NCI-H2196 treated with DMSO at 0.1 percent for 48 hours (cell line): ENCODE results near the gene PALD1.

Experiments
- DNase-seq: peaks from one replicate; lab custom pipeline; 2025; ENCODE audit not compliant: unreplicated experiment; lab: John Stamatoyannopoulos, UW

PALD1 gene

DNA sequence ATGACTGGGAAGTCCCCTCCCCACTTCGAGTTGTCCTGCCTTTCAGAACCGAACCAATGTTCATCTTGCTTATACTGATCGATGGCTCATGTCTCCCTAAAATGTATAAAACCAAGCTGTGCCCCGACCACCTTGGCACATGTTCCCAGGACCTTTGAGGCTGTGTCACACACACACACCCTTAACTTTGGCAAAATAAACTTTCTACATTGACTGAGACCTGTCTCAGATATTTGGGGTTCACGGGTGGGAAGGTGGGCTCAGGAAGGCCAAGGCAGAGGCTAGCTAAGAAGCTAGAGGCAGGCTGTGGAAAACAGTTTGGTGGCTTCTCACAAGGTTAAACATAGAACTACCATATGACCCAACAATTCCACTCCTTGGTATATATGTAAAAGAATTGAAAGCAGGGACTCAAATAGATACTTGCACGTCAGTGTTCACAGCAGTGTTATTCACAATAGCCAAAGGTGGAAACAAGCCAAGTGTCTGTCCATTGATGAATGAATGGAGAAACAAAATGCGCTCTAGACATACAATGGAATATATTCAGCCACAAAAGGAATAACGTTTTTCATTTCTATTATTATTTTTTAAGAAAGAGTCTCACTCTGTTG, 108.6 kb downstream of the PALD1 start:
- DNase-seq: no peak

DNA sequence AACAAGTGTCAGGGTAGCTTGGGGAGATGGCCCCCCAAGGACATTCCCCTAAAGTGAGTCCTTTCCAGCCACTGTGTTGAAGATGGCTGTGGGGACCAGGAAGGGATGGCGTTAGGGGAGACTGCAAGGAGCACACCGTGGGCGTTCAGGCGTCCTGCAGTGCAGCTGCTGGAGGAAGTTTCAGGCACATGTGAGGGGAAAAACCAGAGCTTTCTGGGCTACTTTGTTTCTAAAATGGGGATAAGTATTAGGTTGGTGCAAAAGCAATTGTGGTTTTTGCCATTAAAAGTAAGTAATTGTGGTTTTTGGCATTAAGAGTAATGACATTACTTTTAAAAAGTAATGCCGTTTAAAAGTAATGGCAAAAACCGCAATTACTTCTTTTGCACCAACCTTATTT, 109.7 kb downstream of the PALD1 start:
- no peak for DNase-seq

DNA sequence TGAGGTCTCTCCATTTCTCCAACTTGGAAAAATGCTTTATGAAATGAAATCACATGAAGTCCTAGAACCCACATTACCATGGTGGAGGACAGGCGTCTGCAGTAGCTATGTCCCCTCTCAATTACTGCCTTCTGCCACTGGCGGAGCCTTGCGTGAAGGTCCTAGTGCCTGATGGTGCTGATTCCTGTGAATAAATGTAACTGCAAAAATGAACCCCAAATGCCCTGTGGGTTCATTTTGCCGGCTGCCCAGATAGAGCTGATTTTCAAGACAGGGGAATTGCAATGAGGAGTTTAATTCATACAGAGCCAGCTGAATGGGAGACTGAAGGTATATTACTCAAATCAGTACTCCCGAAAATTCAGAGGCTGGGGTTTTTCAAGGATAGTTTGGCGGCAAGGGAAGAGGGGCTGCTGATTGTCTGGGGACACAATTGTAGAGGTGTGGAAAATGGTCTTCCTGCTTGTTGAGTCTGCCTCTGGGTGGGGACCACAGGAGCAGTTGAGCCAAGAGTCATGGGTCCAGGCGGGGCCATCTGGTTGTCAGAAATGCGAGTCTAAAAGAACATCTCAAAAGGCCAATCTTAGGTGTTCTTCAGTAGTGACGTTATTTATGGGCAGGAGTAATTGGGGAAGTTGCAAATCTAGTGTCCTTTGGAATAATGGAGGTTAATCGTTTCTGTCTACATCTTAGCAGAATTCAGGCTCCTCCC, 110.4 kb downstream of the PALD1 start:
- no peak for DNase-seq

DNA sequence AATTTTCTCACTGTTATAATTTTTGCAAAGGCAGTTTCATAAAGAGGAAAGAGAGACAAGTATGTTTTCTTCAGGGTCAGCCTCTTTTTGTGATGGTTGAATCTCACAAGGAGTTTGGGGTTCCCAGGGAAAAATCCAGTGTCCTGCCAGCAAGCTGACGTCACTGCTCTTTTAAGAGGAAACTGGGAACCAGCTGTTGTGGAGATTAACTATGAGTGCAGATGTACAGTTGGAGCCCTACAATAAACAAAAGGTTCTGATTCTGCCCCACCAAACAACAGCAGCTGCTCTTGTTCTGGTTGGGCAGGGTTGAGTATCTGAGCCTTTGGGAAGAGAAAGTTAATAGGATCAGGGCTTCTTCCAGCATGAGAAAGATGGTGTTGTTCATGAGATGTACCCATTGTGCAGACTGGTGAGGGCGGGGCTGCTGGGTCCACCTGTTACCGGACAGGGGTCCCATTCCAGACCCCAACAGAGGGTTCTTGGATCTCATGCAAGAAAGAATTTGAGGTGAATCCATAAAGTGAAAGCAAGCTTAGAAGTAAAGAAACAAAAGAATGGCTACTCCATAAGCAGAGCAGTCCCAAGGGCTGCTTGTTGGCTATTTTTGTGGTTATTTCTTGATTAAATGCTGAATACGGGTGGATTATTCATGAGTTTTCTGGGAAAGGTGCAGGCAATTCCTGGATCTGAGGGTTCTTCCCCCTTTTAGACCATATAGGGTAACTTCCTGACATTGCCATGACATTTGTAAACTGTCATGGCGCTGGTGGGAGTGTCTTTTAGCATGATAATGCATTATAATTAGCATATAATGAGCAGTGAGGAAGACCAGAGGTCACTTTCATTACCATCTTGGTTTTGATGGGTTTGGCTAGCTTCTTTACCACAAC, 111.4 kb downstream of the PALD1 start:
- DNase-seq: no peak

DNA sequence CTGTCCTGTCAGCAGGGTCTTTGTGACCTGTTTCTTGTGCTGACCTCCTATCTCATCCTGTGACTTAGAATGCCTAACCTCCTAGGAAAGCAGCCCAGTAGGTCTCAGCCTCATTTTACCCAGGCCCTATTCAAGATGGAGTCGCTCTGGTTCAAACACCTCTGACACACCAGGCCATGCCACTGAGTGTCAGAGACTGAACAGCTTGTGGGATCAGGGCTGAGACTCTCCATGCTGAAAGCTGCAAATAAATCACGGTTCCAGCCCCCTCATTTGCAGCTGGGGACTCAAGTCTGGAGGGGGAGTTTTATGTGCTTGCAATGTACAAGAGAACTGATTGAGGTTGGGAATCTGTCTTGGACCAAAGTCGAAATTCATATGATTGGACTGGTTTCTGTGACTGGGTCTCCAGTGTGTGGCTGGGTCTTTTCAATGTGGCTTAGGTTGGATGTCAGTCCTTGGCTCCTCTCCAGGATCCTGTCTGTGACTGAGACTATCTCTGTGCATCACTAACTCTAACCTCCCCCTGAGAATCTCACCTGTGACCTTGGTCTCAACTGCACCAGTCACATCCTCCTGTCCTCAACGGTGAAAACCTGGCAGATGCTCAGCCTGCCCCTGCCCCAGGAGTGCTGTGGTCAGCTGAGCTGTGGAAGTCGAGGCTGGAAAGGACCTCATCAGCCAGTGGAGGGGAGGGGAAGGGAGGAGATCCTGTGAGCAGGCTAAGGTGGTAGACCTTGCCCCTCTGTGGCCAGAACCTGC, 112.3 kb downstream of the PALD1 start:
- DNase-seq: no peak

DNA sequence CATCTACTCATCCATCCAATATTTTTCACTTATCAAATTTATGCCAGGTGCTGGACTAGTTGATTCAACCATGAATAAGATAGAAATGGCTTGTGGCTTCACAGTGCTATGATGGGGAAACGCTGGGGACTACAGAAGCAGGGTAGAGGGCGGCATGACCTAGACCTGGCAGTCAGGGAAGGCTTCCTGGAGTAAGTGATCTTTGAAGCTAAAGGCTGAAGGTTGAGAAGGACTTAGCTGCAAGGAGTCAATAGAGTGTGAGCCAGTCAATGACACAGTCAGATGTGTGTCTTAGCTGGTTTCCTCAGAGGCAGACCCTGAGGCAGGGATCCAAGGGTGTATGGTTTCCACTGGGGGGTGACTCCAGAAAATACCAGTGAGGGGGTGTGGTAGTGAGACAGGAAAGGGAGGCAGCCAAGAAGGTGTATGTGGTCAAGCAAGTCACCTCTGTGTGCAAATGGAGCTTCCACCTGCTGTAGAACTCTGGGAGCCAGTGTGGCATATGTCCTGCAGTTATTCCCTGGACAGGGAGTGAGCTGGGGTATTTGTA, 113.7 kb downstream of the PALD1 start:
- DNase-seq: no peak

DNA sequence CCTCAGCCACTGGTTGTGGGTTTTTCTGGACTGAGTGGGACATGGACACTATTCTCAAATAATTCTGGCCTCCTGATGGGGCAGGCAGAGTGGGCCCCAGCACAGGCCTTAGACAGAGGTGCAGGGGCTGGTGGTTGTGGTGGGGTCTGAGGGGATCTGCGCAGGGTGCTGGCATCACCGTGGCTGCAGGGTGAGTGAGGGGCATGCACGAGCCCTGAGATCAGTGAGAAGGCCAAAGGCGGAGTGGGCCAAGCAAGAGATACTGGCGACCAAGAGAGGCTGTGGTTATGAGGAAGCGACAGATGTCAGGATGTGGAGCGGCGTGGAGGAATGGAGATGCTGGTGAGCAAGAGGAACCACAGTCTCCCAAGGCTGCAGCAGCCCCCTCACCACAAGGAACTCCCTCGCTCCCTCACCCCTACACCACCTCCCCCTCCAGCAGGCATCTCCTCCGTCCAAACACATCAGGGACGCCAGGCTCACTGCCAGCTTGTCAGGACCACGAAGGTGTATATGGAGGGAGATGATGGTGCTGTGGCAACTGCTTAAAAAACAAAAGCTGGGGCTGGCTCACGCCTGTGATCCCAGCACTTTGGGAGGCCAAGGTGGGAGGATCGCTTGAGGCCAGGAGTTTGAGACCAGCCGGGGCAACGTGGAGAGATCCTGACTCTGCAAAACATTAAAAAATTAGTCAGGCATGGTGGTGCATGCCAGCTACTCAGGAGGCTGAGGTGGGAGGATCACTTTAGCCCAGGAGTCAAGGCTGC, 114.4 kb downstream of the PALD1 start:
- no peak for DNase-seq

DNA sequence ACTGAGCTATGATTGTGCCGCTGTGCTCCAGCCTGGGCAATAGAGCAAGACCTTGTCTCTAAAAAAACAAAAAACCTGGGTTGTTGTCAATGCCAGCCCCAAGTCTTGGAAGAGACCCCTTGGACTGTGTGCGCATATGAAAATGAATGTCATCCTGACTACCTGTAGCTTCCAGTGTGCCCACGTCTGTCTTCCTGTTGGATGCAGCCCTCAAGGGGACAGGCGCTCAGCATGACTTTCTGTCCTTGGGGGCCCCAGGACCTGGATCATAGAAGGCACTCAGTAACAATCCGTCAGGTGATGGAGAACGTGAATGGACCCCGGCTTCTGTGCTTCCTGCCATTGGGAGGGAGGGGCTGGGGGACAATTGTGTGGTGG, 114.9 kb downstream of the PALD1 start:
- no peak for DNase-seq

DNA sequence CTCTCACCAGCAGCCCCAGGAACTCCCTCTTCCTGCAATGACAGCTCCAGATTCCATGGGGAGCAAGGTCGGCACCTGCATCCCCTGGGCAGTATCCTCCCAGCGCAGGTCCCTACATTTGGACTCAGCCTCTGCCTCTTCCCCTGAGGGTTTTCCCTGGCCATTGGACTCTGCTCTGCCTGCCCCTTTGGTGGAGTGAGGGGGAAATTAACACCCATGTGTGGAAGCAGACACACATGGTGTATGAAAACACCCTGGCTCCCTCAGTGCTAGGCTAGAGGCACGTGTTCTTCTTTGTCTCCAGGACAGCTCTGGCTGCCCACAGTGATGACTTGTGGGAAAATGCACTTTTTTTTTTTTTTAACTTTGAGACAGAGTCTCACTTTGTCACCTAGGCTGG, 115.6 kb downstream of the PALD1 start:
- DNase-seq: no peak

DNA sequence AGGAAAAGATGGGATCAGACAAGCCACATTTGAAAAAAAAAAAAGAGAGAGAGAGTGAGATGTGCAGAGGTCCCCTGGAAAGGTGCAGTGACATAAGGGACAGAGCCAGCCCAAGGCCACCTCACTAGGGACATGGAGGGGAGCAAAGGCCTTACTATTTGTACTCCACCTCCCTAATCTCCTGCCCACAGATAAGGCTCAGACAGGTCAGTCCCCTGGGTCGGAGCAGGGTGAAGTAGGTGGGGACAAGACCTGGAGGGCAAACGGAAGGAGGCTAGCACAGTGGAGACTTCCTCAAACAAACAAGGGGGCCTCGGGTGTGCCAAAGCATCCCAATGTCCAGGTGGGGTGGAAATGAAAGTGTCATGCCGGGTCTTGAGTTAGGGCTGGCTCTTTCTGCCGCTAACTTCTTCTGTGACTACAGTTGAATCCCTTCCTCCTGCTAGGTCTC, 117.0 kb downstream of the PALD1 start:
- DNase-seq: no peak

DNA sequence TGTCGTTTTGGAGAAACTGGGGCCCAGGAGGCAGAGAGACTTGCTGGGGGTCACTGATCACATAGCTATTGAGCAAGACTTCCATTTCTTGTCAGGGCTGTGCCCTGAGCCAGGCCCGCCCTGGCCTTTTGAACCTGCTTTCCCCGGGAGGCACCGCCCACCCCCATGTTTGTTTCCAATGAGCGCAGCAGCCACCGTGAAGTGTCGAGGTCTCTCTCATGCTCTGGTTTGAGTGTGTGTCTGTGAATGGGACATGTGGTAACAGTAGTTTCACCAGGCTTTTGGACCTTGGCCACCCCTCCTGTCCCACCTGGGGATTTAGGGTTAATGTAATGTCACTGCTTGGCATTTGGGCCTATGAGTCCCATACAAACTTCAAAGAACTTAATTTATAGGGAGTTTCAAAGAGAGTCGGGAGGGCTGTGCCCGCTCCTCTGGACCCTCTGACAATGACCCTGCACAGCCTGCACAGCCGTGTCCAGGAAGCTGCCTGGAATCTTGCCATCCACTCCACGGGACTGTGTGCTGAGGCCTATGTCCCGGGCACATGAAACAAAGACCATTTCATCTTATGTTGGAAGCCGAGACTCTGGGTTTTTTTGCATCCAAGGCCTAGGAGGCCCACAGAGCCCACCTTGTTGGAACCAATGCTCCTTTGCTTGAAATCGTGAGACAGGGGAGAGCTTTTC, 117.7 kb downstream of the PALD1 start:
- no peak for DNase-seq

DNA sequence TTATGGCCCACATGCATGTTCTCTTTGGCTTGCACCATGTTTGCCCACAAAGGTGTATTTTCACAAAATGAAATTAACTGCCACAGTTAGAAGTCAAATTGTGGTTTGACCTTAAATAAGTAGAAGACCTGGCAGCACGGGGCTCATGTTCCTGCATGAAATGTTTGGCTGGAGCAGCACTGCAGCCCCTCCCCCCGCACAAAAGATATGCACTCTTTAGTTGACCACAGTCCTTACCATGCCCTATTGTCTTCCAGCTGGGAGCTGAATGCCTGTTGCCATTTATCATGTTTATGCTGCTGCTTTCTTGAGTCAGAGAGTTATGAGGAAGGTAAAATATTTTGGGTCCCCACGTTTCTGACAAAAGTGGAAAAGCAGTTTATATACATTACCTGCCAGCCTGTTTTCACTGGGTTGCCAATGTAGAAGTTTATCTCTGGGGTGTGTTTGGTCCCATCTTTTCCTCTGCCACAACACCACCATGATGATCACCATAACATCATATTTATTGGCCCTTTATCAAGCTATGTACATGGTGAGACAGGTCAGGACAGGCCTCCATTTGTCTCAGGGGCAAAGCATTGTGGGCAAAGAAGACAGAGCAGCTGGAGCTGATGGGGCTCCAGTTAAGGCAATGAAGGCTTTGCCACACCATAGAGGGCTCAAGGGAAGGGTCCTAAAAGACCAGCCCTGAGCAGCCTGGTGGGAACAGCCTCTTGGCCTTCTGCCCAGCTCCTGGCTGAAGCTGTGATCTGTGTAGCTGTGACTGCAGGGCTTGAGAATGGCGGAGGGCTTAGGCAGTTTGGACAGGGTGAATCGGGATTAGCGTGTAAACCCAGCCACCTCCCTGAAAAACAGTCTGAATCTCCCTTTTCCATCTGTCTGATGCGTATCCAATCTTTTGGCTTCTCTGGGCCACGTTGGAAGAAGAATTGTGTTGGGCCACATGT, 118.6 kb downstream of the PALD1 start:
- DNase-seq: no peak

DNA sequence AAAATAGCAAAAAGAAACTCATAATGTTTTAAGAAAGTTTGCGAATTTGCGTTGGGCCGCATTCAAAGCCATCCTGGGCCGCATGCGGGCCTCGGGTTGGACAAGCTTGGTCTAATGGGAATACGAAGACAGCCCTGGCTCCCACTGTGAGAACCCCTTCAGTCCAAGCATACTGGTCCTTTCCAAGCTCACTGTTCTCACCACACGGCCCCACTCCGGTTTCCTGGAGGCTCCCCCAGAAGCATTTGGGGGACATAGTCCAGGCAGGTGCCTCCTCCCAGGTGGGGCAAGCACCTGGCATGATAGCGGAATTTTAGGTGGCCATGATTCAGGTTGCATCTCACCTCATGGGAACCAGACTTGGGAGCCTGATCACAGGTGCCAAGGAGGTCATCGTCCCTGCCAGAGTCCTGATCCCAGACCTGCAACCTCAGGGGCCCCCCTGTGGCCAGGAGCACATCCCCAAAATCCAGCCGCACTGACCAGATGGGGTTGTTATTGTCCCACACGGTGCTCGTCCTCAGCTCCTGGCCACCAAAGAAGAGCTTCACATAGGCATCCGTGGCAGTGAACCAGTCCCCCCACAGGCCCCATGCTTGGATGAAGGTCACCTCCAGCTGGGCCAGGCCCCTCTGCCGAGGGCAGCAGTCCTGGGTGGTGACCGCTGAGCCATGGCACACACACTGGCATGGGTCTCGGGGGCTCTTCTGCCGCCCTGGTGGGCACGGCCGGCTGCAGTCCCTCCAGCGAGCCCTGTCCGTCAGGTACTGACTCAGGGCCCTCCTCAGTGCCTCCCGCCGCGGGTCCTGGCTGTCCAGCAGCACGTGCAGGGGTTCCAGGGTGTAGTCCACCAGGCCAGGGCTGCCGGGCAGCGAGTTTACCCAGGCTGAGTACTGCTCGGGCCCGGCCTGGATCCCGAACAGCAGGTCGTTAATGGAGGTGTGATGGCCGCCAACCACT, 119.6 kb downstream of the PALD1 start:
- no peak for DNase-seq

DNA sequence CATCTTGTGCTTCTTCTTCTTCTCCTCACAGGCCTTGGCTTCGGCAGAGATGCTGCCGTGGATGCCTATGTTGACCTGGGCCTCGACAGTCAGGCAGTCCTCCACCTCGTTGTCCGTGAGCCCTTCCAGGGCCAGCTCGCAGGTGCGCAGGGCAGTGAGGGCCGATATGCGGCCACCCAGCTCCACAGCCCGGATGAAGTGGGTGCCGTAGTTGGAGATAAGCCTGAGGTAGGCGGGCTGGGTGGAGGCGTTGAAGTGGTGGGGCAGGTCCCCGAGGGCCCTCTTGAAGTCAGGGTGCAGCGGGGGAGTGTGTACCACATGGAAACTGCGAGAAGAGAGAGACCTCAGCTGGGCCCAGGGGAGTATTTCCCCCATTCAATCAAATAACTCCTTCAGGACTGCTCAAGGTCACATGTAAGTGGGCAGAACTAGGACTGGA, 120.3 kb downstream of the PALD1 start:
- no peak for DNase-seq

DNA sequence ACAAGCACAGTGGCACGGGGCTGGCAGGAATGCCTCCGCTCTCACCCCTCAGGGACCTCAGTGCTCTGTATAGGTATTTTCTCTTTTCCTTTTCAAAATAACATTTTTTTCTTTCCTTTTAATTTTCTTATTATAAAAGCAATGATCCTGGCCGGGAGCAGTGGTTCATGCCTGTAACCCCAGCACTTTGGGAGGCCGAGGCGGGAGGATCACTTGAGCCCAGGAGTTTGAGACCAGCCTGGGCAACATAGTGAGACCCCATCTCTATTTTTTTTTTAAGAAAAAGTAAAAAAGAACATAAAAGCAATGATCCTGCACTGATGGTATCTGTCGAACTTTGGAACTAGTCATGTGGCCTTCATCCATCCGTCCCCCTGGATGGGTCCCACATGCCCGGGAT, 120.8 kb downstream of the PALD1 start:
- no peak for DNase-seq

DNA sequence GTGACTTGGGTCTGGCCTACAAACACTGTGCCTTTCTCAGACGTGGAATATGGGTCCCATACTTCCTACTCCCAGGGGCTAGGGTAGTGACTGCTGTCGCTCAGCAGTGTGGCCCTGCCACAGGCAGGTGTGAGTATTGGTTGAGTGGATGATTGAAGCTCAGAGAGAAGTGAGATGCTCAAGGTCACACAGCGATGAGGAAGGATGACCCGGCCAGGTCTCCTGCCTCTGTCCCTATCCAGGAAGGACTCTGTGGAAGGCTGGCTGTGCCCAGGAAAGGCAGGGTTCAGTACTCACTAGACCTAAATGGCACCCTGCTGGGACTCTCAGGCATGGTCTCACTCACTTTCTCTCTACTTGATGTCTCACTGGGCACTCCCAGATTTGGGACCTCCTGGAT, 121.2 kb downstream of the PALD1 start:
- DNase-seq: no peak
